AG04449 (cell line): Measurements from ENCODE around the gene CCDC3.
"Not testable (repeated sequence)": the region's sequence is repeated elsewhere in the genome, so short reads cannot be mapped to it uniquely, and the experiment has no call there.

Source experiments
- CTCF ChIA-PET: fragments of 350-600 bp; formaldehyde crosslinking; extraction: SDS; loops from one replicate; lab custom pipeline; 2021; ENCODE audit warnings: antibody characterized with exemption; lab: Yijun Ruan, JAX
- POLR2A ChIA-PET: fragments of 400-600, 350-600 bp; formaldehyde crosslinking; extraction: SDS; loops from one replicate; lab custom pipeline; 2020; ENCODE audit warnings: antibody characterized with exemption, inconsistent platforms; lab: Yijun Ruan, JAX
- DNase-seq: peaks from one replicate; pipeline ENCODE4 v3.0.0-alpha.2; 2010; ENCODE audit warnings: low read depth, low spot score
- H3K4me3 ChIP-seq: 2 replicates; pipeline ENCODE4 v1.5.1; 2011; ENCODE audit warnings: low read depth, mild to moderate bottlenecking, control low read depth, low read length
- TF ChIP-seq, protein P1 (sequence below): IDR thresholded peaks from one replicate; pipeline ENCODE4 v1.5.1; 2011; ENCODE audit warnings: mild to moderate bottlenecking, moderate library complexity, low read length, control low read depth, inconsistent platforms; ENCODE audit not compliant: insufficient read depth; ENCODE audit errors: missing control alignments

CCDC3 gene

DNA sequence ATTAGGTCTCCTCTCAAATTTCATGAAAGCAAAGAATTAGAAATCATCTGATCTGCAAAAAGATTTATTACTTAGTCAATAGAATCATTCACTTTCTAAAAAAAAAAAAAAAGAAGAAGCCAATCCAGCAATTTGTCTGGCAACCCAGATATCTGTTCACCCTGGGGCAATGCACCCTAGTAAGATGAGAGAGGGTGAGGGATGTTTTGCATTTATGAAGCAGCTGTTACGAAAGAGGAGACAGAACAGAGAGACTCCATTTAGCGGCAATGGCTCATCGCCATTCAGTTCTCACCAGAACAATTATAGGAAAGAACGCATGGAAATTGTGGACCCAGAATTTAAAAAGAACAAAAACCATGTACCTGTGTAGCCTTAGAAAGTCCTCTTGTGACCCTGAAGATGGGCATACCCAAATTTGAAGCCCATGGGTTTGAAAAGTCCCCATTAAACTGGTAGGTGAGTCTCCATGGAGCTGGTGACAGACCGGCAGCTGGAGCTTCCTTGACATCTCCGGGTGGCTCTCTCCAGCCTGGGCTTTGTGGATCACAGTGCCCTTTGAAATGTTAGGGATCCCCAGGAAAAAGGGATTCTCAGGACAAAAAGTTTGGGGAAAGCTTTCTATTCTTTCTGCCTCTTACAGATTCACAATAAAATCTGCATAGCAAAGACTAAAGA lies 45.5 kb upstream of the CCDC3 start:
- H3K4me3 ChIP-seq = no peak overlapping the region
- no peak for DNase-seq
- POLR2A ChIA-PET = no interaction called here
- CTCF ChIA-PET = no interaction called here
- TF ChIP-seq, protein P1, sequence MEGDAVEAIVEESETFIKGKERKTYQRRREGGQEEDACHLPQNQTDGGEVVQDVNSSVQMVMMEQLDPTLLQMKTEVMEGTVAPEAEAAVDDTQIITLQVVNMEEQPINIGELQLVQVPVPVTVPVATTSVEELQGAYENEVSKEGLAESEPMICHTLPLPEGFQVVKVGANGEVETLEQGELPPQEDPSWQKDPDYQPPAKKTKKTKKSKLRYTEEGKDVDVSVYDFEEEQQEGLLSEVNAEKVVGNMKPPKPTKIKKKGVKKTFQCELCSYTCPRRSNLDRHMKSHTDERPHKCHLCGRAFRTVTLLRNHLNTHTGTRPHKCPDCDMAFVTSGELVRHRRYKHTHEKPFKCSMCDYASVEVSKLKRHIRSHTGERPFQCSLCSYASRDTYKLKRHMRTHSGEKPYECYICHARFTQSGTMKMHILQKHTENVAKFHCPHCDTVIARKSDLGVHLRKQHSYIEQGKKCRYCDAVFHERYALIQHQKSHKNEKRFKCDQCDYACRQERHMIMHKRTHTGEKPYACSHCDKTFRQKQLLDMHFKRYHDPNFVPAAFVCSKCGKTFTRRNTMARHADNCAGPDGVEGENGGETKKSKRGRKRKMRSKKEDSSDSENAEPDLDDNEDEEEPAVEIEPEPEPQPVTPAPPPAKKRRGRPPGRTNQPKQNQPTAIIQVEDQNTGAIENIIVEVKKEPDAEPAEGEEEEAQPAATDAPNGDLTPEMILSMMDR = no peak

- no peak overlapping the region for H3K4me3 ChIP-seq
- ChIA-PET CTCF (no interaction called here), POLR2A (no interaction called here)
- TF ChIP-seq, protein P1 = no peak
- DNase-seq = no peak
Observed at GRCh38 chr10:13043520-13043919, 42.0 kb upstream of the CCDC3 start.

DNA sequence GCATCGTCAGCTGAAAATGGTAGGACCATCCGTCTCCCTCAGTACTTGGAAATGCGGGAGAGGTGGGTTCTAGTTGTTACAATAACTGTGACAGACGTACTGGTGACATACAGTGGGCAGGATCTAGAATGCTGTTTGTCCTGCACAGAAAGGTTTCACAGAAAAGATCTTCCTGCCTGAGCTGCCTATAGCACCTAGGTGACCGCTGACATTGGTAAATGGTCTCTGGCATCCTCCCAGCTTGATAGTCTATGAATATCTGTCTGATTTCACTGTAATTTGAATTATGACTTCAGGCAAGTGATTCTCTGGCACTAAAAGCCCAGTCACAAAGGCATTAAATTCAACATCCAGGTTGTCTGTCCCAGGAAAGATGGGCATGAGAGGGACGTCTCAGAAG lies 38.2 kb upstream of the CCDC3 start:
- TF ChIP-seq, protein P1 = no peak
- DNase-seq = no peak
- no peak overlapping the region for H3K4me3 ChIP-seq
- ChIA-PET CTCF (no interaction called here), POLR2A (no interaction called here)

DNA sequence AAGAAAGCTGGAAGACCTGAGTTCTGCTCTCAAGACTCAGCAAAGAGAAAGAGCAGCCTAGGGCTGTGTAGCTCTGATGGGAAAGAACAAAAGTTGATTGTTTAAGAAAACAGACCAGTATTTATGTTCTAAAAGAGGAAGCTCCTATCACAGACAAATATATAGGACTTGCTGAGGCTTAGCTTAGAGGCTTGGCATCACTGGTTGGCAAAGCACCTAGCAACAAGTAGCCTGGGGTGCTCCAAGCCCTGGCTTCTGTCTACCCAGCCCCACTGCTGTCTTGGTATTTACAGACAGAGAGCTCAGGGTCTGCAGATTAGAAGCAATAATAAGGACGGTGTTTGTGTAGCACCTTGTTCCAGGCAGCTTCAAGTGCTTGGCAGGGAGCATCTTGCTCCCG lies 36.9 kb upstream of the CCDC3 start:
- no peak overlapping the region for H3K4me3 ChIP-seq
- TF ChIP-seq, protein P1 = no peak
- ChIA-PET CTCF (interaction anchor here (0.5 to 1.5 kb wide), 2 partner anchors 37 to 740 kb away, joined by 3 read pairs; no protein-coding TSS in a partner anchor), POLR2A (no interaction called here)
- DNase-seq = no peak

GRCh38 chr10:13037832-13038231 lies 36.3 kb upstream of the CCDC3 start:
- no peak overlapping the region for H3K4me3 ChIP-seq
- DNase-seq = no peak
- ChIA-PET CTCF (interaction anchor here (1.5 kb wide), 1 partner anchor 37 kb away, joined by 3 read pairs; no protein-coding TSS in a partner anchor), POLR2A (no interaction called here)
- TF ChIP-seq, protein P1 = no peak

DNA sequence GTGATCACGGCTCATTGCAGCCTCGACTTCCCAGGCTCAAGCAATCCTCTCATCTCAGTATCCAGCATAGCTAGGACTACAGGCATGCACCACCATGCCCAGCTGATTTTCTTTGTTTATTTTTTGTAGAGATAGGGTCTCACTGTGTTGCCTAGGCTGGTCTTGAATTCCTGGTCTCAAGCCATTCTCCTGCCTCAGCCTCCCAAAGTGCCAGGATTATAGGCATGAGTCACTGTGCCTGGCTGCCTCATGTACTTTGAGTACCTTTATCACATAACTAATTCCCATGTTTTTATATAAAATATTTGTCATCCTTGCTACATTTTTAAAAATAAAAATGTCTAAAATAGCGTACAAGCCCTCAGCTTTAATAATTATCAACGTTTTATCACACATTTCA lies 35.3 kb upstream of the CCDC3 start:
- TF ChIP-seq, protein P1 = no peak
- no peak overlapping the region for H3K4me3 ChIP-seq
- no peak for DNase-seq
- POLR2A ChIA-PET = no interaction called here
- CTCF ChIA-PET = no interaction called here

DNA sequence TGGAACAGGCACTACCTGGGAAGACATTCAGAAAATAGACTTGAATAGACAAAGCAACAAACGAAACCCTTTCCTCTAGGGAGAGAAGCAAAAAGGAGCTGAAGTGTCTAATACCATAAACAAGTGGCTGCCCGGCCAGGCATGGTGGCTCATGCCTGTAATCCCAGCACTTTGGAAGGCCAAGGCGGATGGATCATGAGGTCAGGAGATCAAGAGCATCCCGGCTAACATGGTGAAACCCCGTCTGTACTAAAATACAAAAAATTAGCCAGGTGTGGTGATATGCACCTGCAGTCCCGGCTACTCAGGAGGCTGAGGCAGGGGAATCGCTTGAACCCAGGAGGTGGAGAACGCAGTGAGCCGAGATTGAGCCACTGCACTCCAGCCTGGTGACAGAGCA lies 34.2 kb upstream of the CCDC3 start:
- POLR2A ChIA-PET, H3K4me3 ChIP-seq, CTCF ChIA-PET, DNase-seq: not testable (repeated sequence)
